CD4-positive, alpha-beta T cell treated with Interleukin-4 for 4 hours (primary cell): Measurements from ENCODE around the gene SYT8.
"Not testable (repeated sequence)": the region's sequence is repeated elsewhere in the genome, so short reads cannot be mapped to it uniquely, and the experiment has no call there.

Source experiments
- DNase-seq: peaks from one replicate; pipeline ENCODE4 v3.0.0-alpha.2; 2020

Gene SYT8

GRCh38 chr11:1834779-1835670 is at the start of gene SYT8:
SYT8 (plus strand) TSS chr11:1834990; CDS start chr11:1835106, 116 bp downstream.
- no peak for DNase-seq

GRCh38 chr11:1785749-1786413 is 48.9 kb upstream of the SYT8 start:
- DNase-seq, result no peak

GRCh38 chr11:1786466-1786865 is 48.3 kb upstream of the SYT8 start:
- no peak for DNase-seq

- no peak for DNase-seq
Measured at GRCh38 chr11:1791912-1792311, 42.9 kb upstream of the SYT8 start.

GRCh38 chr11:1792461-1792860 is 42.3 kb upstream of the SYT8 start:
- no peak for DNase-seq

- no peak for DNase-seq
Measured at GRCh38 chr11:1793081-1793480, 41.7 kb upstream of the SYT8 start.

GRCh38 chr11:1796413-1797011 is 38.3 kb upstream of the SYT8 start:
- DNase-seq, result no peak

- DNase-seq, result no peak
Measured at GRCh38 chr11:1797391-1798125, 37.2 kb upstream of the SYT8 start.

- DNase-seq, result no peak
Measured at GRCh38 chr11:1803246-1803645, 31.5 kb upstream of the SYT8 start.

GRCh38 chr11:1803835-1804519 is 30.8 kb upstream of the SYT8 start:
- not testable (repeated sequence) for DNase-seq

GRCh38 chr11:1805525-1805924 is 29.3 kb upstream of the SYT8 start:
- no peak for DNase-seq

GRCh38 chr11:1807264-1807995 is 27.4 kb upstream of the SYT8 start:
- DNase-seq, result no peak

GRCh38 chr11:1810761-1811160 is 24.0 kb upstream of the SYT8 start:
- DNase-seq, result no peak

GRCh38 chr11:1812274-1812673 is 22.5 kb upstream of the SYT8 start:
- no peak for DNase-seq

- DNase-seq, result no peak
Measured at GRCh38 chr11:1812801-1813200, 22.0 kb upstream of the SYT8 start.

GRCh38 chr11:1813356-1813755 is 21.4 kb upstream of the SYT8 start:
- DNase-seq, result not testable (repeated sequence)

GRCh38 chr11:1814691-1815090 is 20.1 kb upstream of the SYT8 start:
- no peak for DNase-seq

GRCh38 chr11:1815311-1815710 is 19.5 kb upstream of the SYT8 start:
- DNase-seq, result no peak

- DNase-seq, result no peak
Measured at GRCh38 chr11:1815751-1816150, 19.0 kb upstream of the SYT8 start.

- DNase-seq, result no peak
Measured at GRCh38 chr11:1817000-1817399, 17.8 kb upstream of the SYT8 start.

GRCh38 chr11:1817511-1817910 is 17.3 kb upstream of the SYT8 start:
- DNase-seq, result no peak

- DNase-seq, result no peak
Measured at GRCh38 chr11:1819074-1819473, 15.7 kb upstream of the SYT8 start.
